ENCODE measurements around the gene INIP. TPM values are rescaled to one million over a fixed set of nuclear protein-coding genes. Genes with fewer than 3 reads are reported as not detected.

Gene INIP
- total and polyA plus RNA-seq, 7 donors = 10.0 to 28.4 (median 13.3) TPM

DNA sequence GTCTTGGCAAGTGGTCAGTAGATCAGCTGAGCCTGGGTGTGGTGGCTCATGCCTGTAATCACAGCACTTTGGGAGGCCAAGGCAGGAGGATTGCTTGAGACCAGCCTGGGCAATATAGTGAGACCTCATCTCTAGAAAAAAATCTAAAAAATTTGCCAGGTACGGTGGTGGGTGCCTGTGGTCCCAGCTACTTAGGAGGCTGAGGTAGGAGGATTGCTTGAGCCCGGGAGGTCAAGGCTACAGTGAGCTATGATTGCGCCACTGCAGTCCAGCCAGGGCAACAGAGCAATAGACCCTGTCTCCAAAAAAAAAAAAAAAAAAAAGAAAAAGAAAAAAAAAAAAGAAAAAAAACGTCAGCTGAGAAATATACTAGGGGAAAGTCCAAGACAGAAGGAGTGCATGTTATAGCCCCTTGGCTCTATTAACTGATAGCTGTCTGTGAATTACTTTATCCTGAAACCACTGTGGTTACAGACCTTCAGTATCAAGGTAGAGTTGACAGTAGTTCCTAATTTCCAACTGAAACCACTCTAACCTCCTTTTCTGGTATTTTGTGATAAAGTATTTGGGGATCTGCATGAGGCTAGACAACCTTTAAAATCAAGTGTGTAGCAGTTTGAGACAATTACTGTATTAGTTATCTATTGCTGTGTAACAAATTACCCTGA lies 2.3 kb upstream of the INIP start:
- no peak overlapping the region for H3K27ac ChIP-seq
- no peaks in the 10 kb centered on the region for H3K36me3 ChIP-seq
- H3K4me1 ChIP-seq = peaks cover 0 to 8% (median 7%) of the 10 kb centered on the region in 4 donors
- no peaks in the 10 kb centered on the region for H3K9me3 ChIP-seq
- intact Hi-C loops (cut with DNase I) = no loop called here
- DNase-seq = no peak
- WGBS, 2 donors = 77 to 79% methylated on average over 4 of the region's 4 CpGs
- H3K27me3 ChIP-seq = no peaks in the 10 kb centered on the region
- no peak overlapping the region for H3K4me3 ChIP-seq
- TF ChIP-seq, protein P1, sequence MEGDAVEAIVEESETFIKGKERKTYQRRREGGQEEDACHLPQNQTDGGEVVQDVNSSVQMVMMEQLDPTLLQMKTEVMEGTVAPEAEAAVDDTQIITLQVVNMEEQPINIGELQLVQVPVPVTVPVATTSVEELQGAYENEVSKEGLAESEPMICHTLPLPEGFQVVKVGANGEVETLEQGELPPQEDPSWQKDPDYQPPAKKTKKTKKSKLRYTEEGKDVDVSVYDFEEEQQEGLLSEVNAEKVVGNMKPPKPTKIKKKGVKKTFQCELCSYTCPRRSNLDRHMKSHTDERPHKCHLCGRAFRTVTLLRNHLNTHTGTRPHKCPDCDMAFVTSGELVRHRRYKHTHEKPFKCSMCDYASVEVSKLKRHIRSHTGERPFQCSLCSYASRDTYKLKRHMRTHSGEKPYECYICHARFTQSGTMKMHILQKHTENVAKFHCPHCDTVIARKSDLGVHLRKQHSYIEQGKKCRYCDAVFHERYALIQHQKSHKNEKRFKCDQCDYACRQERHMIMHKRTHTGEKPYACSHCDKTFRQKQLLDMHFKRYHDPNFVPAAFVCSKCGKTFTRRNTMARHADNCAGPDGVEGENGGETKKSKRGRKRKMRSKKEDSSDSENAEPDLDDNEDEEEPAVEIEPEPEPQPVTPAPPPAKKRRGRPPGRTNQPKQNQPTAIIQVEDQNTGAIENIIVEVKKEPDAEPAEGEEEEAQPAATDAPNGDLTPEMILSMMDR (IDR thresholded peaks at IDR 0.05) = no peak

DNA sequence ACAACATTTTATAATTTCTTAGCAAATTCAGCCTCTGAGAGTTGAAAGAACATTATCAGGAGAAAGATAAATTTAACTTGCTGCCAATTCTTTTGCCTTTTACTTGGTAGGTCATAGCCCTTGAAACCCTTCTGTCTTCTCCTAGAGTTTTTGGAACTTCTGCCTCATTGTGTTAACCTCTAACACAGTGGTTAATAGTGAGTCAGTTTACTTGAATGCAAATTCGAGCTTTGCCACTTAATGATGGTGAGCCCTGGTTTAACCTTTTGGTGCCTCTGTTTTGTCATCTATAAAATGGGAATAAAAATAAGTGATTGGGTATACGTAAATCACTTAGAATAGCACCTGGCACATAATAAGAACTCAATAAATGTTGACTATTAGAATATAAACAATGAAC lies 1.8 kb upstream of the INIP start:
- intact Hi-C loops (cut with DNase I) = loop anchor here (2.0 to 10.0 kb wide), 4 partner anchors 69 to 337 kb away; partner anchors contain the start of genes HSDL2 and KIAA1958
- H3K4me1 ChIP-seq = peaks cover 0 to 8% (median 7%) of the 10 kb centered on the region in 4 donors
- no peak overlapping the region for H3K4me3 ChIP-seq
- peak overlapping the region in 1 of 4 donors; percentile 93 for H3K27ac ChIP-seq
- 47 to 69% methylated on average over 2 of the region's 2 CpGs for WGBS, 2 donors
- H3K9me3 ChIP-seq = no peaks in the 10 kb centered on the region
- DNase-seq = no peak
- peaks cover 0 to 1% (median 0%) of the 10 kb centered on the region in 4 donors for H3K36me3 ChIP-seq
- H3K27me3 ChIP-seq = no peaks in the 10 kb centered on the region
- TF ChIP-seq, protein P1 (IDR thresholded peaks at IDR 0.05) = no peak
- no peak for TF ChIP-seq POLR2A (IDR thresholded peaks at IDR 0.05)
- no peak for TF ChIP-seq EP300 (IDR thresholded peaks at IDR 0.05)
- no peak for TF ChIP-seq POLR2AphosphoS5 (IDR thresholded peaks at IDR 0.05)

DNA sequence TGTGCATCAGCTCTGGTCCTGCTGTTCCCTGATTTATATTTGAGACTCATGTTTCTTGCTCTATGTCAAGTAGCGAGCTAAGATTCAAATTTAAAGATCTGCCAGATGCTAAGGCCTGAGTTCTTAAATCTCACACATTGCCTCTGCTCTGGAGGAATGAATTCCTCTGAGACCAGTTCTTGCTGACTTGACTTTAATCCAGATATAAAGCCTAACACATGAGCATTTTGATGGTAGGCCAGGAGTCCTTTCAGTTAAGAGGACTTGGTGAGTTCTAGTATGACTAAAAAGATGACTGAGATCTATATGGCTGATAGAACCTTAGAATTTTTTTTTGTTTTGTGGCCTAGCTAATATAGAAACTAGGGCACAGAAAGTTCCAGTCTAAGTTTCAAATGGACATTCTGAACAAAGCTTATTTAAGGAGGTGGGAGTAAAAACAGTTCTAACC lies 1.3 kb upstream of the INIP start:
- DNase-seq = no peak
- TF ChIP-seq EP300 (IDR thresholded peaks at IDR 0.05) = no peak
- no peak for TF ChIP-seq POLR2AphosphoS5 (IDR thresholded peaks at IDR 0.05)
- TF ChIP-seq POLR2A (IDR thresholded peaks at IDR 0.05) = no peak
- TF ChIP-seq, protein P1 (IDR thresholded peaks at IDR 0.05) = no peak
- Histone ChIP-seq H3K27ac (peak overlapping the region in 1 of 4 donors; percentile 93), H3K27me3 (no peaks in the 10 kb centered on the region), H3K36me3 (peaks cover 0 to 5% (median 0%) of the 10 kb centered on the region in 4 donors), H3K4me1 (peaks cover 0 to 8% (median 7%) of the 10 kb centered on the region in 4 donors), H3K9me3 (no peaks in the 10 kb centered on the region), H3K4me3 (no peak overlapping the region)
- 77 to 87% methylated on average over 1 of the region's 1 CpG for WGBS, 2 donors
- intact Hi-C loops (cut with DNase I) = loop anchor here (2.0 to 10.0 kb wide), 4 partner anchors 70 to 337 kb away; partner anchors contain the start of genes HSDL2 and KIAA1958

DNA sequence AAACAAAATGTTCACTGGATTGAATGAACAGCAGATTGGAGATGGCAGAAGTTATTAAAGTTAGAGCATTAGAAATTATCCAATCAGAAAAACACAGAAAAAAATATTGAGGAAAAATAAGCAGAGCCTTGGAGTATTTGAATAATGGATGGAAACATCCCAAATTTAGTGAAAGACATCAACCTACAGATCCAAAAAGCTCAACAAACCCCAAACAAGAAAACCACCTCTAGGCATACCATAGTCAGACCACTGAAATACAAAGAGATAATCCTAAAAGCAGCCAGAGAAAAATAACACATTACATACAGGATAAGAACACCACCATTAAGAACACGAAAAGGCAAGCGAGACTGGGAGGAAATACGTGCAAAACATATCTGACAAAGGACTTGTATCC lies 5.2 kb downstream of the INIP start:
- 97 to 98% methylated on average over 3 of the region's 3 CpGs for WGBS, 2 donors
- Histone ChIP-seq H3K4me1 (peaks cover 0 to 8% (median 7%) of the 10 kb centered on the region in 4 donors), H3K9me3 (no peaks in the 10 kb centered on the region), H3K4me3 (no peak overlapping the region), H3K27me3 (no peaks in the 10 kb centered on the region), H3K27ac (no peak overlapping the region), H3K36me3 (peaks cover 0 to 5% (median 0%) of the 10 kb centered on the region in 4 donors)
- TF ChIP-seq EP300 (IDR thresholded peaks at IDR 0.05) (no peak), POLR2AphosphoS5 (IDR thresholded peaks at IDR 0.05) (no peak), POLR2A (IDR thresholded peaks at IDR 0.05) (no peak)
- TF ChIP-seq, protein P1 (IDR thresholded peaks at IDR 0.05) = no peak
- no peak for DNase-seq
- intact Hi-C loops (cut with DNase I) = loop anchor here (10.0 kb wide), 1 partner anchor 112 kb away; no protein-coding TSS in a partner anchor
